K562 (cell line): ENCODE measurements around the gene TEX14. TPM values are rescaled to one million over a fixed set of nuclear protein-coding genes. Genes with fewer than 3 reads are reported as not detected.
A peak's percentile ranks its signal among the peaks of the same experiment; 100 is the strongest.

Experiments used
- ATAC-seq: fragments of 200-7000 bp; cut with Tn5 transposase; 3 replicates; pipeline ENCODE4 v1.9.1; 2020; ENCODE audit warnings: moderate library complexity
- BruUV-seq: library from RNA; stranded (reverse); fragments of 400-500 nt; replicated peaks from 2 replicates; lab custom pipeline; 2021; lab: Mats Ljungman, UMichigan
- CTCF ChIA-PET: fragments of 300-600 bp; formaldehyde crosslinking; extraction: SDS; loops from one replicate; lab custom pipeline; 2021; ENCODE audit warnings: low intra/inter-chr PET ratio; lab: Yijun Ruan, JAX
- POLR2A ChIA-PET: fragments of 300-600, 350-650 bp; sonication (Branson Sonifier 250); formaldehyde crosslinking; extraction: SDS; loops from one replicate; lab custom pipeline; 2021; ENCODE audit warnings: antibody characterized with exemption, inconsistent platforms; lab: Yijun Ruan, JAX
- DNase-seq, 4 experiments: peaks; one replicate each; pipeline versions ENCODE4 v3.0.0 to v3.0.0-alpha.2; 2011 to 2018; ENCODE audit warnings: low spot score in 3 of 4, mixed read lengths in 3 of 4; ENCODE audit errors: extremely low read depth in 1 of 4
- FAIRE-seq: peaks from 2 replicates; lab custom pipeline; 2011; peaks lifted over from hg19 to GRCh38; lab: Jason Lieb, UNC
- H2AFZ ChIP-seq: 2 replicates; pipeline ENCODE4 v1.6.0; 2011; ENCODE audit warnings: low read depth, low read length, control low read depth, inconsistent platforms
- H3K27ac ChIP-seq: fragments of 200-600 bp; 3 replicates; pipeline ENCODE4 v1.8.0; 2011; ENCODE audit warnings: low read depth, mild to moderate bottlenecking, control low read depth, inconsistent platforms, low read length, moderate library complexity, mixed read lengths; ENCODE audit errors: extremely low read depth
- H3K27me3 ChIP-seq, 2 experiments: fragments of 300-600 bp in 1 of 2; 2 replicates in 1 of 2; 3 replicates in 1 of 2; pipeline versions ENCODE4 v1.6.0 to v1.8.0; 2011; ENCODE audit warnings: inconsistent platforms in 2 of 2, low read length in 2 of 2, mild to moderate bottlenecking in 1 of 2, mixed read lengths in 1 of 2, moderate library complexity in 1 of 2; ENCODE audit not compliant: control insufficient read depth in 2 of 2, insufficient read depth in 2 of 2
- H3K36me3 ChIP-seq: fragments of 300-600 bp; 3 replicates; pipeline ENCODE4 v1.8.0; 2011; ENCODE audit warnings: mild to moderate bottlenecking, low read length, inconsistent platforms; ENCODE audit not compliant: control insufficient read depth, insufficient read depth
- H3K4me1 ChIP-seq, 2 experiments: fragments of 200-600 bp in 1 of 2; replicated peaks in 1 of 2; 2 replicates in 1 of 2; 3 replicates in 1 of 2; pipeline versions ENCODE4 v1.5.1 to v1.8.0; 2011; ENCODE audit warnings: inconsistent platforms in 2 of 2, low read length in 2 of 2, mild to moderate bottlenecking in 1 of 2, mixed read lengths in 1 of 2, moderate library complexity in 1 of 2; ENCODE audit not compliant: control insufficient read depth in 2 of 2, insufficient read depth in 2 of 2
- H3K4me2 ChIP-seq: 2 replicates; pipeline ENCODE4 v1.6.1; 2011; ENCODE audit warnings: low read length, control low read depth, inconsistent platforms, mixed read lengths; ENCODE audit not compliant: insufficient read depth
- H3K4me3 ChIP-seq: fragments of 200-600 bp; sonication (generic), shearing (Covaris generic); 2 replicates; pipeline ENCODE4 v1.5.1; 2016; ENCODE audit warnings: control low read depth, inconsistent platforms
- H3K79me2 ChIP-seq: fragments of 200-600 bp; 3 replicates; pipeline ENCODE4 v1.8.0; 2011; ENCODE audit warnings: low read length, inconsistent platforms; ENCODE audit not compliant: control insufficient read depth, insufficient read depth
- H3K9ac ChIP-seq, 2 experiments: 2 replicates each; pipeline versions ENCODE4 v1.6.0 to v1.6.1; 2011; ENCODE audit warnings: low read depth in 2 of 2, low read length in 2 of 2, control low read depth in 1 of 2, inconsistent platforms in 1 of 2, mild to moderate bottlenecking in 1 of 2, mixed read lengths in 1 of 2; ENCODE audit not compliant: insufficient read depth in 1 of 2
- H3K9me1 ChIP-seq: one replicate; pipeline ENCODE4 v1.6.0; 2011; ENCODE audit warnings: inconsistent platforms, mild to moderate bottlenecking, low read length, moderate library complexity; ENCODE audit not compliant: control insufficient read depth, insufficient read depth
- H3K9me3 ChIP-seq: replicated peaks from 2 replicates; pipeline ENCODE4 v1.5.1; 2011; ENCODE audit warnings: low read depth, low read length, inconsistent platforms; ENCODE audit not compliant: control insufficient read depth, insufficient read depth
- H4K20me1 ChIP-seq: replicated peaks from 2 replicates; pipeline ENCODE4 v1.6.1; 2011; ENCODE audit warnings: low read length, inconsistent platforms, mixed read lengths; ENCODE audit not compliant: control insufficient read depth, insufficient read depth
- C11orf30 ChIP-seq: fragments of 450-650 bp; IDR thresholded peaks from 2 replicates; pipeline ENCODE4 v1.6.1; 2016; ENCODE audit warnings: low read depth, mild to moderate bottlenecking
- CBX5 ChIP-seq: IDR thresholded peaks from 2 replicates; pipeline ENCODE4 v1.6.1; 2014; ENCODE audit warnings: low read depth, borderline replicate concordance
- EGR1 ChIP-seq: fragments of 450-650 bp; conservative IDR thresholded peaks from 2 replicates; pipeline ENCODE4 v1.6.1; 2017; ENCODE audit warnings: mild to moderate bottlenecking
- MIER1 ChIP-seq: fragments of 450-650 bp; IDR thresholded peaks from 2 replicates; pipeline ENCODE4 v1.6.1; 2016; ENCODE audit warnings: antibody characterized with exemption, mild to moderate bottlenecking, low read depth
- NFE2 ChIP-seq: IDR thresholded peaks from 2 replicates; pipeline ENCODE4 v1.6.1; 2014; ENCODE audit warnings: antibody characterized with exemption, low read depth
- NFIC ChIP-seq: fragments of 450-650 bp; IDR thresholded peaks from 2 replicates; pipeline ENCODE4 v1.6.1; 2017; ENCODE audit warnings: mild to moderate bottlenecking, inconsistent platforms
- WGBS: fragments of 100-300 bp; shearing (Covaris generic); methylation state at CpG from one replicate; pipeline ENCODE4 v1.1.6; 2016; ENCODE audit warnings: low coverage, mixed read lengths; ENCODE audit not compliant: insufficient coverage; ENCODE audit errors: missing lambda C conversion rate; 5-methylcytosine and 5-hydroxymethylcytosine counted together
- in situ Hi-C: fragments of 300-500 bp; cut with MboI; formaldehyde crosslinking; loops from 4 replicates; pipeline ENCODE4 v1.15.0; 2018; ENCODE audit warnings: inconsistent platforms, mixed read lengths
- intact Hi-C: fragments of 100-400 bp; cut with micrococcal nuclease; formaldehyde crosslinking; loops from 2 replicates; pipeline ENCODE4 v1.14.2; 2022
- polyA plus RNA-seq, 8 experiments: library from polyadenylated mRNA; depleted of rRNA in 4 of 8; stranded (reverse) in 5 of 8; unstranded in 3 of 8; fragments of >200 nt; fragmentation: Nextera tagmentation in 2 of 8; fragmentation: Illumina TruSeq in 1 of 8; extraction: Ambion mirVana in 2 of 8; extraction: Trizol in 1 of 8; gene quantifications; 2 replicates each; pipeline versions ENCODE4 v1.2.1 to v1.2.3, GENCODE V29; 2011 to 2014; ENCODE audit warnings: inconsistent platforms in 1 of 8, missing spikeins in 1 of 8
- total RNA-seq, 7 experiments: library from RNA; depleted of rRNA in 6 of 7; stranded (reverse); fragments of >200 nt in 6 of 7; fragmentation: Illumina TruSeq in 2 of 7; extraction: Trizol in 2 of 7; gene quantifications; 2 replicates each; pipeline versions ENCODE4 v1.2.1 to v1.2.3, GENCODE V29; 2011 to 2021; ENCODE audit warnings: low replicate concordance in 1 of 7

Gene TEX14
- total and polyA plus RNA-seq, 9 of the 15 experiments (the other 6 are each of a cell fraction or from before 2014, with no cell fraction given), result 0.05 to 0.12 (median 0.09) TPM; not detected in 1

DNA sequence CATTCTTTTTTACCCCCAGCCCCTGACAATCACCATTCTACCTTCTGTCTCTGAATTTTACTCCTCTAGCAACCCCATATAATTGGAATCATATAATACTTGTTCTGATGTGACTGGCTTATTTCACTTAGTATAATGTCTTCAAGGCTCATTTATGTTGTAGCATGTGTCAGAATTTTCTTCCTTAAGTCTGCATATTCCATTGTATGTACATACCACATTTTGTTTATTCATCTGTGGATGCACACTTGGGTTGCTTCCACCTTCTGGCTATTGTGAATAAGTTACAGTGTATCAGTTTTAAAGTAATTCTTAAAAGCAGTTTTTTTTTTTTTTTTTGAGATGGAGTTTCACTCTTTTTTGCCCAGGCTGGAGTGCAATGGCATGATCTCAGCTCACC, 39.1 kb upstream of the TEX14 start:
- Histone ChIP-seq H3K4me2 (no peak overlapping the region), H3K36me3 (peaks cover 11% of the 10 kb centered on the region; the same call in 1 of the 3 replicates), H3K4me1 (no peaks in the 10 kb centered on the region), H3K27me3 (no peaks in the 10 kb centered on the region), H3K9me3 (no peaks in the 10 kb centered on the region), H3K4me3 (no peak overlapping the region), H4K20me1 (no peaks in the 10 kb centered on the region), H3K79me2 (no peaks in the 10 kb centered on the region), H3K9ac (no peak overlapping the region), H3K9me1 (no peaks in the 10 kb centered on the region), H2AFZ (no peak overlapping the region), H3K27ac (no peak overlapping the region)
- FAIRE-seq (no peak), DNase-seq (no peak), ATAC-seq (no peak)
- in situ Hi-C loops (no loop called here), intact Hi-C loops (no loop called here)
- TF ChIP-seq MIER1 (no peak), C11orf30 (peak; percentile 42; the same call in 1 of the 2 replicates), NFE2 (no peak)
- ChIA-PET POLR2A (no interaction called here), CTCF (no interaction called here)
- no TSS peak for BruUV-seq

GRCh38 chr17:58728798-58729197, 37.0 kb upstream of the TEX14 start:
- Histone ChIP-seq H3K79me2 (no peaks in the 10 kb centered on the region), H3K9me1 (no peaks in the 10 kb centered on the region), H3K9me3 (no peaks in the 10 kb centered on the region), H3K4me1 (no peaks in the 10 kb centered on the region), H4K20me1 (no peaks in the 10 kb centered on the region), H3K27me3 (no peaks in the 10 kb centered on the region), H3K9ac (no peak overlapping the region), H2AFZ (no peak overlapping the region), H3K4me3 (no peak overlapping the region)
- ATAC-seq (no peak), FAIRE-seq (no peak), DNase-seq (no peak)
- in situ Hi-C loops, result no loop called here
- intact Hi-C loops, result no loop called here
- WGBS, result 27% methylated on average over 1 of the region's 1 CpG
- TF ChIP-seq CBX5, result no peak
- no peak for TF ChIP-seq NFIC
- 0 out of 2 replicates have a peak, but pooled peaks have one; percentile 6 for TF ChIP-seq EGR1
- TF ChIP-seq, all 486 proteins: peak for 1
- BruUV-seq, result no TSS peak
- Histone ChIP-seq H3K4me2 (no peak overlapping the region), H3K27ac (no peak overlapping the region), H3K36me3 (peaks cover 23% of the 10 kb centered on the region; the same call in 2 of the 3 replicates)
- CTCF ChIA-PET, result no interaction called here
- POLR2A ChIA-PET, result no interaction called here
